ENCODE measurements around the gene ETV1. TPM values are rescaled to one million over a fixed set of nuclear protein-coding genes. Genes with fewer than 3 reads are reported as not detected.

The ETV1 gene
- total and polyA plus RNA-seq, 9 of the 15 experiments (the other 6 are each of a cell fraction or from before 2014, with no cell fraction given) = 7.2 to 27.4 (median 14.0) TPM

DNA sequence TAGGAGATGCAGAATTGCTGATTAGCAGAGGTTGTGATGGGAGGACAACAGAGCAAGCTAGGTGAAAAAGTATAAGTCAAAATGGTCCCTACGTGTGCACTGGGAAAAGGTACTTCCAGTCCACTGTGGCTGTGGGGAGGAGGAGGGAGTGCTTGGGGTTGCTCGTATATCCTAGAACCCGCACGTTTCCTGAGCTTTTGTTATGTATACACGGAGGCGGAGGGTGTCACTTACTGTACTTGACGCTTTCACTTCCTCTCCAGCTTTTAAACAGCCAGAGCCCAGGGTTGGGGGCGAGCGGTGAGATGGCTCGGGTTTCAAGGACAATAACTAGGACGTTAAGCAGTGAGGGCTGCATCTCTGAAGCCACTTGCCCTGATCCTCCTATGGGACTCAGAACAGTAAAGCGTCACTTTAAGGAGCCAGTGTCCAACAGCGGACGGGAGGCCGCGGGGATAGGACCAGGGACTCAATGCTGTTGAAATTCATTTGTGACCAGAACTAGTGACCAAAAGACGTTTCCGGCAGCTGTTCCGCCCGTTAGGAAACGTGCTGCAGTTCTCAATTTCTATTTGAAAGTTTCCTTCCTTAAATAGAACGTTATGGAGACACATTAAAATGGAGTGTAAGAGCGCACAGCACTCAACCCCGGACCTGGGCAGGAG lies 985 bp upstream of the ETV1 start (continued):
- TF ChIP-seq HNRNPH1 (optimal IDR thresholded peaks at IDR 0.05; ENCODE audit: low read depth, low read length) (no peak), RB1 (IDR thresholded peaks at IDR 0.05; ENCODE audit: low read depth) (0 out of 2 replicates have a peak, but pooled peaks have one; percentile 10), ZNF184 (CRISPR knock-in tag; IDR thresholded peaks at IDR 0.05) (no peak), NCOR1 (IDR thresholded peaks at IDR 0.05) (no peak; the same call in 1 of the 2 replicates), POLR2G (IDR thresholded peaks at IDR 0.05; ENCODE audit: low read depth, low read length) (no peak), HLTF (IDR thresholded peaks at IDR 0.05) (no peak), CBX3 (IDR thresholded peaks at IDR 0.05; ENCODE audit: borderline replicate concordance in 1 of 2, low read length in 2 of 2) (0 out of 3 replicates have a peak, but pooled peaks of 1 of the 2 experiments have one; percentile 9), KHSRP (IDR thresholded peaks at IDR 0.05) (no peak), EGR1 (conservative IDR thresholded peaks at IDR 0.05) (peak; percentile 31), ZNF407 (IDR thresholded peaks at IDR 0.05; ENCODE audit: low read depth) (no peak), POLR3A (IDR thresholded peaks at IDR 0.05; ENCODE audit: borderline replicate concordance, extremely low read depth, insufficient read depth, insufficient read length) (no peak)
- TF ChIP-seq, protein P1, sequence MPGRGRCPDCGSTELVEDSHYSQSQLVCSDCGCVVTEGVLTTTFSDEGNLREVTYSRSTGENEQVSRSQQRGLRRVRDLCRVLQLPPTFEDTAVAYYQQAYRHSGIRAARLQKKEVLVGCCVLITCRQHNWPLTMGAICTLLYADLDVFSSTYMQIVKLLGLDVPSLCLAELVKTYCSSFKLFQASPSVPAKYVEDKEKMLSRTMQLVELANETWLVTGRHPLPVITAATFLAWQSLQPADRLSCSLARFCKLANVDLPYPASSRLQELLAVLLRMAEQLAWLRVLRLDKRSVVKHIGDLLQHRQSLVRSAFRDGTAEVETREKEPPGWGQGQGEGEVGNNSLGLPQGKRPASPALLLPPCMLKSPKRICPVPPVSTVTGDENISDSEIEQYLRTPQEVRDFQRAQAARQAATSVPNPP (IDR thresholded peaks at IDR 0.05; ENCODE audit: borderline replicate concordance, insufficient read depth, insufficient read length) = no peak
- TF ChIP-seq, protein P2, sequence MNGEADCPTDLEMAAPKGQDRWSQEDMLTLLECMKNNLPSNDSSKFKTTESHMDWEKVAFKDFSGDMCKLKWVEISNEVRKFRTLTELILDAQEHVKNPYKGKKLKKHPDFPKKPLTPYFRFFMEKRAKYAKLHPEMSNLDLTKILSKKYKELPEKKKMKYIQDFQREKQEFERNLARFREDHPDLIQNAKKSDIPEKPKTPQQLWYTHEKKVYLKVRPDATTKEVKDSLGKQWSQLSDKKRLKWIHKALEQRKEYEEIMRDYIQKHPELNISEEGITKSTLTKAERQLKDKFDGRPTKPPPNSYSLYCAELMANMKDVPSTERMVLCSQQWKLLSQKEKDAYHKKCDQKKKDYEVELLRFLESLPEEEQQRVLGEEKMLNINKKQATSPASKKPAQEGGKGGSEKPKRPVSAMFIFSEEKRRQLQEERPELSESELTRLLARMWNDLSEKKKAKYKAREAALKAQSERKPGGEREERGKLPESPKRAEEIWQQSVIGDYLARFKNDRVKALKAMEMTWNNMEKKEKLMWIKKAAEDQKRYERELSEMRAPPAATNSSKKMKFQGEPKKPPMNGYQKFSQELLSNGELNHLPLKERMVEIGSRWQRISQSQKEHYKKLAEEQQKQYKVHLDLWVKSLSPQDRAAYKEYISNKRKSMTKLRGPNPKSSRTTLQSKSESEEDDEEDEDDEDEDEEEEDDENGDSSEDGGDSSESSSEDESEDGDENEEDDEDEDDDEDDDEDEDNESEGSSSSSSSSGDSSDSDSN (IDR thresholded peaks at IDR 0.05; ENCODE audit: borderline replicate concordance in 1 of 2, low read depth in 2 of 2, low read length in 2 of 2) = no peak
- TF ChIP-seq, protein P3, sequence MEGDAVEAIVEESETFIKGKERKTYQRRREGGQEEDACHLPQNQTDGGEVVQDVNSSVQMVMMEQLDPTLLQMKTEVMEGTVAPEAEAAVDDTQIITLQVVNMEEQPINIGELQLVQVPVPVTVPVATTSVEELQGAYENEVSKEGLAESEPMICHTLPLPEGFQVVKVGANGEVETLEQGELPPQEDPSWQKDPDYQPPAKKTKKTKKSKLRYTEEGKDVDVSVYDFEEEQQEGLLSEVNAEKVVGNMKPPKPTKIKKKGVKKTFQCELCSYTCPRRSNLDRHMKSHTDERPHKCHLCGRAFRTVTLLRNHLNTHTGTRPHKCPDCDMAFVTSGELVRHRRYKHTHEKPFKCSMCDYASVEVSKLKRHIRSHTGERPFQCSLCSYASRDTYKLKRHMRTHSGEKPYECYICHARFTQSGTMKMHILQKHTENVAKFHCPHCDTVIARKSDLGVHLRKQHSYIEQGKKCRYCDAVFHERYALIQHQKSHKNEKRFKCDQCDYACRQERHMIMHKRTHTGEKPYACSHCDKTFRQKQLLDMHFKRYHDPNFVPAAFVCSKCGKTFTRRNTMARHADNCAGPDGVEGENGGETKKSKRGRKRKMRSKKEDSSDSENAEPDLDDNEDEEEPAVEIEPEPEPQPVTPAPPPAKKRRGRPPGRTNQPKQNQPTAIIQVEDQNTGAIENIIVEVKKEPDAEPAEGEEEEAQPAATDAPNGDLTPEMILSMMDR (IDR thresholded peaks at IDR 0.05 in 2 of 3, conservative IDR thresholded peaks at IDR 0.05 in 1 of 3; ENCODE audit: insufficient read depth in 2 of 3, low read depth in 1 of 3, low read length in 3 of 3) = no peak
